WERI-Rb-1 (cell line): ENCODE results near the gene MPZ.

ENCODE experiments used
- DNase-seq: peaks from one replicate; pipeline ENCODE4 v3.0.0-alpha.2; 2020
- H3K27ac ChIP-seq: fragments of 250-450 bp; sonication (Bioruptor Pico); 2 replicates; pipeline ENCODE4 v1.5.1; 2020; ENCODE audit warnings: mild to moderate bottlenecking, moderate library complexity
- H3K27me3 ChIP-seq: fragments of 250-450 bp; sonication (Bioruptor Pico); 2 replicates; pipeline ENCODE4 v1.5.1; 2021; ENCODE audit warnings: mild to moderate bottlenecking, low read depth, moderate library complexity; ENCODE audit not compliant: insufficient read depth, severe bottlenecking
- H3K36me3 ChIP-seq: fragments of 250-450 bp; sonication (Bioruptor Pico); 2 replicates; pipeline ENCODE4 v1.5.1; 2020; ENCODE audit warnings: mild to moderate bottlenecking, moderate library complexity
- H3K4me3 ChIP-seq: 2 replicates; pipeline ENCODE4 v1.5.1; 2011; ENCODE audit warnings: low read depth, mild to moderate bottlenecking, control low read depth, low read length
- H3K9me3 ChIP-seq: fragments of 250-450 bp; sonication (Bioruptor Pico); 2 replicates; pipeline ENCODE4 v1.5.1; 2021; ENCODE audit warnings: mild to moderate bottlenecking, moderate library complexity; ENCODE audit not compliant: severe bottlenecking
- TF ChIP-seq, protein P1 (sequence below): IDR thresholded peaks from 2 replicates; pipeline ENCODE4 v1.5.1; 2011; ENCODE audit warnings: low read depth, mild to moderate bottlenecking, control low read depth, inconsistent platforms, low read length

The MPZ gene

DNA sequence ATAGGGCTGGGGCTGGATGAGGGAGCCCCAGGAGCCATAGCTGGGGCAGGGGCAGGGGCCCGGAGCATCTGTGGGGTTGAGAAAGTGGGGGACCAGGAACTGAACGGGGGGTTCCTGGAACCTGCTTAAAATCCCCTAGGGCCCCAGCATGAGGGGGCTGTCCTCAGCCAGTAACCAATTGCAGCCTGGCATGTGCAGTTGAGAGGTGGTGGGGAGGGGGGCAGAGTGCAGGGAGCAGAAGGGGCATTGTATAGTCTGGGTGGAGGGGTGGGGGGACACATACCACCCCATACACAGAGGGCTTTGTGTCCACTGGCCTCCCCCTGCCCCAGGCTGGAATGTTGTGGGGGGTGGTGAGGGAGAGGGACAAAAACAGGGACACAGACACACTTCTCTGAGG lies at the start of gene MPZ:
Gene MPZ, minus strand, starts transcription at position 101 of the 400 bp plus-strand sequence. Its CDS starts 63 bp downstream, at position 38.
- Histone ChIP-seq H3K9me3 (no peaks in the 10 kb centered on the region), H3K27ac (no peak within 1 kb of the TSS), H3K27me3 (no peaks in the 10 kb centered on the region), H3K4me3 (no peak within 1 kb of the TSS), H3K36me3 (peaks cover 3% of the 10 kb centered on the region; the same call in 1 of the 2 replicates)
- no peak for DNase-seq
- TF ChIP-seq, protein P1, sequence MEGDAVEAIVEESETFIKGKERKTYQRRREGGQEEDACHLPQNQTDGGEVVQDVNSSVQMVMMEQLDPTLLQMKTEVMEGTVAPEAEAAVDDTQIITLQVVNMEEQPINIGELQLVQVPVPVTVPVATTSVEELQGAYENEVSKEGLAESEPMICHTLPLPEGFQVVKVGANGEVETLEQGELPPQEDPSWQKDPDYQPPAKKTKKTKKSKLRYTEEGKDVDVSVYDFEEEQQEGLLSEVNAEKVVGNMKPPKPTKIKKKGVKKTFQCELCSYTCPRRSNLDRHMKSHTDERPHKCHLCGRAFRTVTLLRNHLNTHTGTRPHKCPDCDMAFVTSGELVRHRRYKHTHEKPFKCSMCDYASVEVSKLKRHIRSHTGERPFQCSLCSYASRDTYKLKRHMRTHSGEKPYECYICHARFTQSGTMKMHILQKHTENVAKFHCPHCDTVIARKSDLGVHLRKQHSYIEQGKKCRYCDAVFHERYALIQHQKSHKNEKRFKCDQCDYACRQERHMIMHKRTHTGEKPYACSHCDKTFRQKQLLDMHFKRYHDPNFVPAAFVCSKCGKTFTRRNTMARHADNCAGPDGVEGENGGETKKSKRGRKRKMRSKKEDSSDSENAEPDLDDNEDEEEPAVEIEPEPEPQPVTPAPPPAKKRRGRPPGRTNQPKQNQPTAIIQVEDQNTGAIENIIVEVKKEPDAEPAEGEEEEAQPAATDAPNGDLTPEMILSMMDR: no peak

DNA sequence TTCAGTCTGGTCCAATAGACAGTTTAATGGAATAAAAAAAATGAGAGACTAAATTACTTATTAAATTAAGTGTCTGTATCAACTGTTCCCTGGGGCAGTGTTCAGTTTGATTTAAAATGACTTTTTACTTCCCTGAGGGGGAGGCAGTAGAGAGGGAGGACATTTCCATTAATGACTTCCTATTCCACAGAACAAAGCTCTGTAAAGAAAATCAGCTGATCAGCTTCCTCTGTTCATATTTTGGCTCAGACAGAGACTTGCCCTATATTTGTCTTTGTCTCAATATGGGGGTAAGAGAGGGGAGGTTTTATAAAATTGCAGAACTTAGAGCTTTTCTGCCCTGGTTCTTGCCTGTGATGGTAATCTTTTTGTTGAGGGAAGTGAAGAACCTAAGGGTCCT lies 49.5 kb upstream of the MPZ start:
- DNase-seq: no peak
- TF ChIP-seq, protein P1: no peak
- H3K27ac ChIP-seq: no peak overlapping the region
- H3K36me3 ChIP-seq: peaks cover 41% of the 10 kb centered on the region
- H3K27me3 ChIP-seq: no peaks in the 10 kb centered on the region
- H3K9me3 ChIP-seq: no peaks in the 10 kb centered on the region
- H3K4me3 ChIP-seq: no peak overlapping the region

DNA sequence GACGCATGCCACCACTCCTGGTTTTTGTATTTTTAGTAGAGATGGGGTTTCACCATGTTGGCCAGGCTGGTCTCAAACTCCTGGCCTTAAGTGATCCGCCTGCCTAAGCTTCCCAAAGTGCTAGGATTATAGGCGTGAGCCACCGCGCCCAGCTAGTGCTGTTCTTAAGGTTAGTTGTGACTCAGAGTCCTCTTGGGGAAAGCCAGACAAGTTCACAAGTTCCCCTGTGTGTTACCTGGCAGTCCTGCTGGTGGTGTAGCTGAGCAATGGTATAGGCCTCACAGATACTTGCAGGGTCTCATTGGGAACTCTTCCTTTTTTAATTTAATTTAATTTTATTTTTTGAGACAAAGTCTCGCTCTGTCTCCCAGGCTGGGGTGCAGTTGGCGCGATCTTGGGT lies 47.3 kb upstream of the MPZ start:
- Histone ChIP-seq H3K4me3 (no peak overlapping the region), H3K27ac (no peak overlapping the region), H3K27me3 (no peaks in the 10 kb centered on the region), H3K36me3 (peaks cover 40% of the 10 kb centered on the region), H3K9me3 (no peaks in the 10 kb centered on the region)
- TF ChIP-seq, protein P1: no peak
- no peak for DNase-seq

DNA sequence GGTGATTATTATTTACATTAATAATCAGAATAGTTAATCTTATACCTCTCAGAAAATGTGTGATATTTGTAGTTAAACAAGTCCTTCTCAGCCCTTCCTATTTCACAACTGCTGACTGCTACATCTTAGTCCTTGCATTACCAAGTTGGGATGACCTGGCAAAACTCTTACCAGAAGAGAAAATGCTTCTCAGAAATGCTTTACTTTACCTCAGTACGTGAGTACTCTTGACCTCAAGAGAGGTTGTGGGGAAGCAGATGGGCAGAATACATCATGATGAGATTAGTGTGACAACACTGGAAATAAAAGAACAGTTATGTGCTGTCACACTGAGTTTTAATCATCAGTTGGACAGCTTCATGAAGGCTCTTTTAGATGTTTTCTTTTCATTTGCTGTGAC lies 41.7 kb upstream of the MPZ start:
- DNase-seq: peak; percentile 47
- H3K9me3 ChIP-seq: no peaks in the 10 kb centered on the region
- no peak overlapping the region for H3K4me3 ChIP-seq
- TF ChIP-seq, protein P1: no peak
- H3K27ac ChIP-seq: peak overlapping the region; percentile 20
- H3K27me3 ChIP-seq: no peaks in the 10 kb centered on the region
- peaks cover 36% of the 10 kb centered on the region for H3K36me3 ChIP-seq

DNA sequence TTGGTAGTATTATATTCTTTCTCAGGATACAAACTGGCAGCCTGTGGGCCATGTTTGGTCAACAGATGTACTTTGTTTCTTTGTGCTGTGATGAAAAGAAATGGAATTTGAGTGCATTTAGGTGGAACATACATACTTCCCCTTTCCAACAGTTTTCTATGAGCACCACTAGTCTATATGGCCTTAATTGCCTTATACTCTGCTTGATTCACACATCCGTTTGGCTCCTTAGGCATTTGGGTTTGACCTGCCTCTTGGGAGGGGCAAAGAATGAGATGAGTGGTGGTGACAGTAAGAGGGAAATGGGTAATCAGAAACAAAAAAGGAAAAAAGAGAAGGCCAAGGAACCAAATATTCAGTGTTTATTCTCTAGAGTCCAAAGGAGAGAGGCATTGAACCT lies 40.9 kb upstream of the MPZ start:
- peaks cover 33% of the 10 kb centered on the region for H3K36me3 ChIP-seq
- no peak for DNase-seq
- H3K4me3 ChIP-seq: no peak overlapping the region
- no peaks in the 10 kb centered on the region for H3K9me3 ChIP-seq
- H3K27ac ChIP-seq: no peak overlapping the region
- TF ChIP-seq, protein P1: no peak
- no peaks in the 10 kb centered on the region for H3K27me3 ChIP-seq

DNA sequence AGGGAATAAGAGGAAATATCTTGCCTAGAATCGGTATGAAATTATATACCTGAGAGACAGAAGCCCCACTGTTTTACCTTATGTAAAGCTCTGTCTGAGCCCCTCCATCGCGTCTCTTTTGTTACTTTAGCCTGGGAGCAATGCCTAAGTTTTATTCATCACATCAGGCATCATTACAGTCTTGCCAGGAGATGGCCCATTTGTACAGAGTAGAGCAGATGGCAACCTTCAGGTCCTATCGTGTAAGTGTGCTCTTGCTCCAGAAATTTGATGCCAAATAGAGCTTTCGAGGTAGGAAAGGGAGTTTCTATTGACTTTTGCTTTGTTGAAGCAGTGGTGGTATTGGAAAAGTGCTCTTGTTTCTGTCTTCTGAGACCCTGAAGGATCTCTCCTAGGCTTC lies 33.1 kb upstream of the MPZ start:
- TF ChIP-seq, protein P1: no peak
- H3K4me3 ChIP-seq: no peak overlapping the region
- no peak overlapping the region for H3K27ac ChIP-seq
- DNase-seq: no peak
- H3K27me3 ChIP-seq: no peaks in the 10 kb centered on the region
- no peaks in the 10 kb centered on the region for H3K9me3 ChIP-seq
- peaks cover 72% of the 10 kb centered on the region for H3K36me3 ChIP-seq
